GM18499 (cell line): ENCODE measurements around the gene GARIN3.
"Not testable (repeated sequence)": the region's sequence is repeated elsewhere in the genome, so short reads cannot be mapped to it uniquely, and the experiment has no call there.

ENCODE experiments used
- ATAC-seq: cut with Tn5 transposase; IDR thresholded peaks from one replicate; pipeline ENCODE4 v1.9.1; 2021; ENCODE audit warnings: moderate number of reproducible peaks; ENCODE audit not compliant: insufficient read depth, unreplicated experiment

GARIN3 gene

DNA sequence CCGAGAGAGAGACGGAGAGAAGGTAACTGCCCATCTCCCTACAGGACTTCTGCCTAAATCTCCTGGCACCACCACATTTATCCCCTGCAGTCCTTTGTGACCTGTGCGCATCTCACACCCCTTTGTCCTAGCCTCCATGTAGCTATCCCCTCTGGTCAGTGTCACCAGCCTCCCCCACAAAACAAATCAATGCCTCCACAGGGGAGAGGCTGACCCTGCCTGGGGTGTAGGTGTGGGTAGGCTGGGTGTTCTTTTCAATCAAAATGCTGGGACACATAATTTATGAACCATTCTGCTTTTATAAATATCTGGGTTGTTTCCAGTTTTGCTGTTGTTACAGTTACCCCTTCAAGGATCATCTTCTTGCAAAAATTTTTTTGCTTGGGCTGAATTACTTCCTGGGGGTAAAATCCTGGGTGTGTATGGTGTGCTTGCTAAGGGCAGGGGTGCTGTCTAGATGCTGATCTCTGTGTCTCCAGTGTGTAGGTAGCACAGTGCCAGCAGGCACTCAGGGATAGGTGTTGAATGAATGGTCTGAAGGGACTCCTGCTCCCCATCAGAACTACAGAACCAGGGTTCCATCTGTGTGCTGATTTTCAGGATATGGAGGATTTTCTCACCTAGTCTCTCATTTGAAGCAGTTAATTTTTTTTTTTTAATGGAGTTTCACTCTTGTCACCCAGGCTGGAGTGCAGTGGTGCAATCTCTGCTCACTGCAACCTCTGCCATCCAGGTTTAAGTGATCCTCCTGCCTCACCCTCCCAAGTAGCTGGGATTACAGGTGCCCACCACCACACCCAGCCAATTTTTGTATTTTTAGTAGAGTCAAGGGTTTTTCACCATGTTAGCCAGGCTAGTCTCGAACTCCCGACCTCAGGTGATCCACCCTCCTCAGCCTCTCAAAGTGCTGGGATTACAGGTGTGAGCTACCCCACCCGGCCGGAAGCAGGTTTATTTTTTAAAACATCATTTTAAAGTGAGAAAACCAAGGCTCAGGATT, at the start of gene GARIN3:
TSS of gene GARIN3 (minus strand) at position 51 of the 1,000 bp plus-strand sequence. CDS start 96 bp downstream, outside the sequence.
- ATAC-seq: no peak

GRCh38 chr5:157215514-157216167, 49.6 kb upstream of the GARIN3 start:
- no peak for ATAC-seq

- no peak for ATAC-seq
Observed at GRCh38 chr5:157214861-157215513, 48.9 kb upstream of the GARIN3 start.

GRCh38 chr5:157214415-157214814, 48.4 kb upstream of the GARIN3 start:
- ATAC-seq: no peak

- ATAC-seq: no peak
Observed at GRCh38 chr5:157213527-157214243, 47.6 kb upstream of the GARIN3 start.

GRCh38 chr5:157212307-157212706, 46.2 kb upstream of the GARIN3 start:
- no peak for ATAC-seq

DNA sequence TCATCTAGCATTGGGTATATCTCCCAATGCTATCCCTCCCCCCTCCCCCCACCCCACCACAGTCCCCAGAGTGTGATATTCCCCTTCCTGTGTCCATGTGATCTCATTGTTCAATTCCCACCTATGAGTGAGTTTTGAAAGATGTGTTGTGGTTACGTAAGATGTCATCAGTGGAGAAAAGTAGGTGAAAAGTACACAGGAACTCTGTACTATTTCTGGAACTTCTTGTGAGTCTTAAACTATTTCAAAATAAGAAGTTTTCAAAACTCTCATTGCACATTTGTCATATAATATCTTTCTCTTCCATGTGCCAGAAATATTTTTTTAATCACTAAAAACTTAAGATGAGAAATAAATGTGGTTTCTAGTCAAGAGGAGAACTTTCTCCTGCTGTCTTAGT, 44.6 kb upstream of the GARIN3 start:
- not testable (repeated sequence) for ATAC-seq

DNA sequence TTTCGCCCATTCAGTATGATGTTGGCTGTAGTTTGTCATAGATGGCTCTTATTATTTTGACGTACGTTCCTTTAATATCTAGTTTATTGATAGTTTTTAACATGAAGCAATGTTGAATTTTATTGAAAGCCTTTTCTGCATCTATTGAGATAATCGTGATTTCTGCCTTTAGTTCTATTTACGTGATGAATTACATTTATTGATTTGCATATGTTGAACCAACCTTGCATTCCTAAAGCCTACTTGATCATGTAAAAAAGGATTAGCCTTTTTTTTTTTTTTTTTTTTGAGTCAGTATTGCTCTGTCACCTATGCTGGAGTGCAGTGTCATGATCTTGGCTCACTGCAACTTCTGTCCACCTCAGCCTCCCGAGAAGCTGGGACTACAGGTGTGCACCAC, 39.6 kb upstream of the GARIN3 start:
- ATAC-seq: no peak

DNA sequence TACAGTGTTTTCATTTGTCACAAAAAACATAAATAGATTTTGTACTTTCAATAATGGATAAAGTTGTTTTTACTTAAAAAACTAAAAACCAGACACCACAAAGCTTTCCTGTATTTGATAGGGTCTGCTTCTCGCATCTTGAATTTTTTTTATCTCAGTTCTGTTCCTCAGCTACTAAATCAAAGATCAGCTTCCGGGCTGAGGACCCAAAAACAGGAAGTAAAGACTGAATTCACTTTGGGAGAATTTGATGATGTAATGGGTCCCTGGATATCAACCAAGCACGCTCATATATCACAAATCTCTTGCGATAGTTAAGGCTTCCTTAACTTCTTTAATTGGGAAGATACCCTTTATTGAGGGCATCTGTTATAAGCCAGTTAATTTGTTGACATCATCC, 38.7 kb upstream of the GARIN3 start:
- no peak for ATAC-seq

DNA sequence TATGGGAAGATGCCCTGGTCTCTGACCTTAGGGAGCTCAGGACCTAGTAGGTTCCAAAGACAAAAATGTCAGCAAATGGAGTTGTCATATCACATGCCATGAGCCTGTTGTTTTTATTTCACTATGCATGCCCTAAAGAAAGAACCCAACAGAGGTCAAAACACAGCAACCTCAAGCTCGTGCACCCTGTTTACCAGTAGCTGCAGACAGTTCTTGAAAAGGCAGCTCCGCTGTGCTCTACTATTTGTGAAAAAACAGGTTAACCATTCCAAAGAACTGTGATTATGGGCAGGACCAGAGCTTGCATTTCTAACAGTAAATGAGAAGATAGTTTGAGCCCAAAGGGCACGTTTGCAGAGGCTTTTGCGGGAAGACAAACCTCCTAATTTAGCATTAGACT, 37.4 kb upstream of the GARIN3 start:
- ATAC-seq: no peak

GRCh38 chr5:157201857-157202256, 35.8 kb upstream of the GARIN3 start:
- ATAC-seq: no peak

DNA sequence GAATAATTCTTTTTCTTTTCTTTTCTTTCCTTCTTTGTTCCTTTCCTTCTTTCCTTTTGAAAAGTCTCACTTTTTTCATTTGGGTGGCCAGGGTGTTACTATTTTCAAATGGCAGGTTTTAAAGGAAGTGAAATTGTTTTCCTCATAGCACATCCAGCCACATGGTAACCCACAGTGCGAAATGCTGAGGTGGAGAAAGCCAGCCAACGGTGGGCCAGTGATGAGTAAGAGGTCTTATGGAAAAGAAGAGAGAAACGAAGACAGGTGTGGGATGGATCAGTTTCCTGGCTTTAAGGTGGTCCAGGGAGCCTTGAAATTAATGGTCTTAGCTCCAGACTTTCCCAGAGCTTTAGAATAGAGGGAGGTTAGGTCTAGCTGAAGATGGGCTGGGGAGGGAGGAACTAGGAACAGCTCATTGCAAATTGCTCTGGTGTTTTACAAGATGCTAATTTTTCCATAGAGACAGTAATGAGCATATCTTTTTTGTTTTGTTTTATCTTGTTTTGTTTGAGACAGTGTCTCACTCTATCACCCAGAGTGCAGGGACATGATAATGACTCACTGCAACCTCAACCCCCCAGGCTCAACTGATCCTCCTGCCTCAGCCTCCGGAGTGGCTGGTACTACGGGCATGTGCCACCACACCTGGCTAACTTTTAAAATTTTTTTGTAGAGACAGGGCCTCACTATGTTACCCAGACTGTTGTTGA, 32.4 kb upstream of the GARIN3 start:
- no peak for ATAC-seq

DNA sequence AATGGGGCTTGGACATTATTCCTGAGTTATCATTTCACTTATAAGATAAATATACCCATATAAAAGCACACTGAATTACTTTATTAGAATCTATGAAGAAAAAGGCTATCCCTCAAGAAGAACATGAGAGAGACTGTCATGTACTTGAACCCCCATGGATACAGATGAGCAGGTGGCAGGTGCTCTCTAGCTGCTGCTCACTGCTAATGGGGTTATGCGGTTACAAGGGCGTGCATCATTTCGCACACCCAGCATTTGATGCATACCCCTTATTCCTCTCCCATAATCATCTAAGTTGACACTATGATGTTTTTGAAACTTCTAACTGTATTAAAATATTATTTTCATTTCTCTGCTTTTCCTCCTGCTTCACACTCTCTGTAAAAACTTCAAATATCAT, 31.0 kb upstream of the GARIN3 start:
- ATAC-seq: no peak

- no peak for ATAC-seq
Observed at GRCh38 chr5:157196045-157196444, 30.0 kb upstream of the GARIN3 start.

DNA sequence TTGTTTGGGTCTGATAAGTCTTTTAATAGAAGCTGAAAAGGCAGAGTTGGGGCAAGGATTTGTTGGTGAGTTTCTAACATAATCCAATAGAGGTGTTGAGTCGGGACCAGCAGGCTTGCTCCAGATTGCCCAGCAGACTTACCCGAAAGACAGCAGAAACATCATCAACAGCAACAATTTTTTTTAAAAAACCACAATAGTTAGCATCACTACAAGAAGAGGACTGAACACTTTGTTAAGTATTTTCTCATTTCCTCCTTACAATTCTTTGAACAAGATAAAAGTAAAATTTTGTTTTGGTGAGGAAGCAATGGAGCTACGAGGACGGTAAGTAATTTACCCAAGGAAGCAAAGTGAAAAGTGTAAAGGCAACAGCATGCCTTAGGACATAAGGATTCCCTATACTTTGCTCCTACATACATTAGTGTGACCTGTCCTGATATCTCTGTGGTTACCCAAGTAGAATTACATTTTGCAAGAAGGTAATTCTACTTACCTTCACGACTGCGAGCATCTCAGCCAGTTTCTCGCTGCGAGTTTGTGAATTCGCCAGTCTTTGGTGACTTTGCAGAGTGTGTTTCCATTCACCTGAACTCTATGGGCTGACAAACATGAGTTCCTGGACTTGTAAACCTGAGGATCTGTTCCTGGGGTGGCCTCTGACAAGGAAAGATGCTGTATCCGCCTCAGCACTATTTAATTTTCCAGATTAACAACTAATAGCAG, 27.8 kb upstream of the GARIN3 start:
- no peak for ATAC-seq

DNA sequence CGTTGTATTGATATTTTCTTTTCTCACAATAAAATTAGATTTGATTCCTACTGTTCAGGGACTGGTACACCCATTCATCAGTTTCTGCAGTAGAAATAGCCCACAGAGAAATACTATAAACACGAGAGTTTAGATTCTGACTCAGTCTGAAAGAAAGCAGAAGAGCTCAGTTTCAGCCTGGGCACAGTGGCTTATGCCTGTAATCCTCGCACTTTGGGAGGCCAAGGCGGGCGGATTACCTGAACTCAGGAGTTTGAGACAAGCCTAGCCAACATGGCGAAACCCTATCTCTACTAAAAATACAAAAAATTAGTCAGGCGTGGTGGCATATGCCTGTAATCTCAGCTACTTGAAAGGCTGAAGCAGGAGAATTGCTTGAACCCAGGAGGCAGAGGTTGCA, 23.2 kb upstream of the GARIN3 start:
- ATAC-seq: no peak

DNA sequence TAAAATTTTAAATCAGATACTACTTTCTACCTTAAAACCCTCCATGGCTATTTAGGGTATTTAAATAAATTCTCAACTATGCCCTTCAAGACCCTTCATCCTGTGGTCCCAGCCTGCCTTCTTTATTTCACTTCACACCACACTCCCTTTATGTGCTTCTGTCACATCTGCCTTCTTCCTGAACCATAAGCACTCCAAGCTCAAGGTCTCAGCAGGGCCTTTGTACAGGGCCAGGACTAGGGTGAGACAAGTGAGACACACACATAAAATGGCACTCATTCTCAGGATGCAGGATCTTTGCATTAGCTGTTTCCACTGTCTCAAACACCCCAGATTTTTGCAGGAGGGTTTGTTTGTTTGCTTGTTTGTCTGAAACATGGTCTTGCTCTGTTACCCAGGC, 22.2 kb upstream of the GARIN3 start:
- ATAC-seq: no peak

GRCh38 chr5:157187046-157187754, 21.1 kb upstream of the GARIN3 start:
- no peak for ATAC-seq
